ENCODE data around the gene PRKAG2. TPM values are rescaled to one million over a fixed set of nuclear protein-coding genes. Genes with fewer than 3 reads are reported as not detected.

Gene PRKAG2
- total RNA-seq, 2 experiments from 2014 or later: 16.9 to 18.7 TPM

DNA sequence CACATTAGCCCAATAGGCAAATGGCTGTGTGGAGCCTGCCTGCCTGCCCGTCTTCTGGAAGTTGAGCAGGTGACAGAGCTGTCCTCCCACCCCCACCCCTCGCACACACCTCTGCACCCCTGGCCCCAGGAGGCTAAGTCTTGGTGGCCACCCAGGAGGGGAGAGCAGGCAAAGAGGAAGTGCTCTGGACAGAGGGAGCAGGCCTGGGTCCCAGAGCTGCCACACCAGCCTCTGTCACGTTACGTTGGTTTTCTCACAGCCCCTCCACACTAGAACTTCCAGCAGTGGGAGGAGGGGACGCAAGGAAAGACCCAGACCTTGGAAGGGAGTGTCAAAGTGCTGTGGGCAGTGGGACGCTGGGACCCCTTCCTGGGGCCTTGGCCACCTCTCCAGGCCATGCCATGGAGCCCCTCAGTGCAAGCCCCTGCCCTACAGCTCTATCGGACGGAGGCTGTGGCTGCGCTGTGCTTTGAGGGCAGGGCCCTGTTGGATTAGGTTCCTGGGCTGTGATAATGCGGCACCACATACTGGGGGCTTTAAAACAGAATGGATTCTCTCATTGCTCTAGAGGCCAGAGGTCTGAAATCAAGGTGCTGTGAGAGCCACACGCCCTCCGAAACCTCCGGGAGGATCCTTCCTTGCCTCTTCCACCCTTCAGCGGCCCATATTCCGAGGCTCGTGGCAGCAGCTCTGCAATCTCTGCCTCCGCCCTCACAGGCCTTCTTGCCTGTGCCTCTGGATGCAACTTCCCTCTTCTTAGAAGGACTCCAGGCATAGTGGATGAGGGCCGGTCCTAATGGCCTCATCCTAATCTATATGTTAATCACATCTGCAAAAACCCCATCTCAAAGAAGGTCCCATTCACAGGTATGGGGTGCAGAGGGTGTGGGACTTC, 9.9 kb downstream of the PRKAG2 start:
- Mint-ChIP-seq H3K36me3 (ENCODE audit: low read depth) (no peaks in the 10 kb centered on the region), H3K4me1 (ENCODE audit: low read depth) (peaks cover 16% of the 10 kb centered on the region), H3K27ac (no peak overlapping the region), H3K27me3 (ENCODE audit: low read depth) (no peaks in the 10 kb centered on the region), H3K9me3 (no peaks in the 10 kb centered on the region), H3K4me3 (no peak overlapping the region)
- DNase-seq: no peak
- intact Hi-C loops (cut with micrococcal nuclease): no loop called here
- CTCF ChIA-PET: no interaction called here

DNA sequence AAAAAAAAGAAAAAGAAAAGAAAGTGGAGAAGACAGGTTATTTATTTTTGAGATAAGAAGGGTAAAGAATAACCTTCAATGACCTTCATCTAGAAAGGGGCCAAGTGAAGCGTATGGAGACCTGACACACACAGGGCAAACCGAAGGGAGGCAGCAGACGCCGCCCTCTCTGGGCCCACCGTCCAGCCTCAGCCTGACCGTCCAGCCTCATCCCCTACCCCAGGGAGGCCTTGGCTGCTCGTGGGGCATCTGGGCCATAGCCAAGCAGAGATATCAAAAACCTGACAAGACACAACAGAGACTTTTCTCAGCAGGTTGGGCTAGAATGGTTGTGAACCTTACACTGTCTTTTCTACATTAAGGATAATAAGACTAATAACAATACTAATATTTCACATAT, 10.9 kb downstream of the PRKAG2 start:
- H3K4me1 Mint-ChIP-seq (ENCODE audit: low read depth): peaks cover 9% of the 10 kb centered on the region
- no peaks in the 10 kb centered on the region for H3K9me3 Mint-ChIP-seq
- intact Hi-C loops (cut with micrococcal nuclease): no loop called here
- H3K36me3 Mint-ChIP-seq (ENCODE audit: low read depth): no peaks in the 10 kb centered on the region
- no peak overlapping the region for H3K27ac Mint-ChIP-seq
- no peak overlapping the region for H3K4me3 Mint-ChIP-seq
- no peak for DNase-seq
- H3K27me3 Mint-ChIP-seq (ENCODE audit: low read depth): no peaks in the 10 kb centered on the region
- CTCF ChIA-PET: no interaction called here

DNA sequence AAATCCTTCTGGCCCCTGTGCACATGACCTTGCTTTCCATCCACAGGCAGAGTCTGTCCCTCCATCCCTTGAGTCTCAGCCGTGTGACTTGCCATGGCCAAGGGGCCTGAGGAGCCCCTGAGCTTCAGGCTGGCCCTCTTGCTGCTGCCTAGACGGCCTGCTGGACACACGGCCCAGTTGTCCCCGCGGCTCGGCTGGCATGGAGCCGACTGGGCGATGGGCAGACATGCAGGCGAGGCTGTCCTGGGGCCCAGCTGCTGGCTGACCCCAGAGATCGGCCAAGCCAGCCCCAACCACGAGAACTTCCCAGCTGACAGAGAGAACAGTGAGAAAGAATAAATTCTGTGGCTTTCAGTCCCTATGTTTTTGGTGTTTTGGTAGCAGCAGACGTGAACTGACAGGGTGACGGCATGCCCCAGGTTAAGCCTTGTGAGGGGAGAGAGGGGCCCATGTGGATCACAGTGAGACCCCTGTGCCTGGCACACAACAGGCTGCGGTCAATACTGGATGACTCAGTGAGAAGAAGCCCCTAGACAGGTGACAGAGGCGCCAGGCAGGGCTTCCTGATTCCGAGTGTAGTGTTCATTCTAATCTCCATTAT, 11.7 kb downstream of the PRKAG2 start:
- CTCF ChIA-PET: no interaction called here
- intact Hi-C loops (cut with micrococcal nuclease): no loop called here
- no peak for DNase-seq
- no peaks in the 10 kb centered on the region for H3K36me3 Mint-ChIP-seq (ENCODE audit: low read depth)
- H3K27ac Mint-ChIP-seq: no peak overlapping the region
- H3K27me3 Mint-ChIP-seq (ENCODE audit: low read depth): no peaks in the 10 kb centered on the region
- H3K4me3 Mint-ChIP-seq: no peak overlapping the region
- no peaks in the 10 kb centered on the region for H3K9me3 Mint-ChIP-seq
- peaks cover 6% of the 10 kb centered on the region for H3K4me1 Mint-ChIP-seq (ENCODE audit: low read depth)

DNA sequence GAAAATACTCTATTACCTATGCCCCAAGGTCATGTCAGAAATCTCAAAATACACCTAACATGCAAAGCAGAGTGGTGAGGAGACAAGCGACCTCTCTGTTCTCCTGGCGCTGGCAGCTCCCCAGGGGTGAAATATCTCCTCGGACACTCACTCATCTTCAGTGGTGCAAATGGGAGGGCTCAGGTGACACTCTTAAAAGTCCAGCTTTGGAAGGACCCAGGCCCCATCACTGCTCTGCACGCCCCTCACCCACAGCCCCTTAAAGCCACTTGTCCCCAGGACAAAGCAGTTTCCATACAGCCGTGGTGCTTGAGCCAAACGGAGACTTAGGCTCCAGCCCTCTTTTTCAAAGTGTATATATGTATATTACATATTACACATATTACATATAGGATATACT, 12.4 kb downstream of the PRKAG2 start:
- Mint-ChIP-seq H3K4me3 (no peak overlapping the region), H3K4me1 (ENCODE audit: low read depth) (peaks cover 6% of the 10 kb centered on the region), H3K9me3 (no peaks in the 10 kb centered on the region), H3K36me3 (ENCODE audit: low read depth) (no peaks in the 10 kb centered on the region), H3K27me3 (ENCODE audit: low read depth) (no peaks in the 10 kb centered on the region), H3K27ac (no peak overlapping the region)
- intact Hi-C loops (cut with micrococcal nuclease): no loop called here
- CTCF ChIA-PET: interaction anchor here (1.2 kb wide), 1 partner anchor 11 kb away, joined by 3 read pairs; no protein-coding TSS in a partner anchor
- no peak for DNase-seq

DNA sequence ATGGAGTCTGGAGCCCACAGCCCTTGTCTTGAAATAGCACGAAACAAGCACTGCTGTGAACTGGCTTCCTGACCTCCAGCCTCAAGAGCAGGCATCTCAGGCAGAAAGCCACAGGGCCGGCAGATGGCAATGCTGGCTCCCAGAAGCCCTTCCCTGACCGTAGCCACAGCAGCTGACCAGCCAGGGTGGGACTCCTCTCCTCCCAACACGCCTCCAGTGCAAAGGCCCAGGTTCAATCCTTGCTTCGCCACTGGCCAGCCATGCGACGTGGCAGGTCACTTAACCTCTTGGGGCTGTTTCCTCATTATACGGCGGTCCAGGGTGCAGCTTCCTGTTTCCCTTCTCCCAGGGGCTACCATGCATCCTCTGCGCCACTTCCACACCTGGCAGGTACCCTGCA, 12.8 kb downstream of the PRKAG2 start:
- CTCF ChIA-PET: interaction anchor here (1.2 kb wide), 1 partner anchor 12 kb away, joined by 3 read pairs; no protein-coding TSS in a partner anchor
- intact Hi-C loops (cut with micrococcal nuclease): no loop called here
- no peak for DNase-seq

GRCh38 chr7:151863386-151864079, 13.4 kb downstream of the PRKAG2 start:
- Mint-ChIP-seq H3K27me3 (ENCODE audit: low read depth) (no peaks in the 10 kb centered on the region), H3K27ac (no peak overlapping the region), H3K9me3 (no peaks in the 10 kb centered on the region), H3K4me3 (no peak overlapping the region), H3K36me3 (ENCODE audit: low read depth) (no peaks in the 10 kb centered on the region), H3K4me1 (ENCODE audit: low read depth) (peaks cover 6% of the 10 kb centered on the region)
- intact Hi-C loops (cut with micrococcal nuclease): loop anchor here (1.0 kb wide), 1 partner anchor 70 kb away; no protein-coding TSS in a partner anchor
- DNase-seq: peak; percentile 24
- CTCF ChIA-PET: interaction anchor here (0.6 to 1.2 kb wide), 3 partner anchors 12 to 35 kb away, joined by 3 to 4 read pairs (median 3); no protein-coding TSS in a partner anchor

More for the DNA sequence above, 12.8 kb downstream of the PRKAG2 start:
- H3K27ac Mint-ChIP-seq: no peak overlapping the region
- no peak overlapping the region for H3K4me3 Mint-ChIP-seq
- no peaks in the 10 kb centered on the region for H3K36me3 Mint-ChIP-seq (ENCODE audit: low read depth)
- H3K27me3 Mint-ChIP-seq (ENCODE audit: low read depth): no peaks in the 10 kb centered on the region
- H3K4me1 Mint-ChIP-seq (ENCODE audit: low read depth): peaks cover 6% of the 10 kb centered on the region
- no peaks in the 10 kb centered on the region for H3K9me3 Mint-ChIP-seq

- Mint-ChIP-seq H3K4me3 (no peak overlapping the region), H3K27me3 (ENCODE audit: low read depth) (no peaks in the 10 kb centered on the region), H3K9me3 (no peaks in the 10 kb centered on the region), H3K36me3 (ENCODE audit: low read depth) (no peaks in the 10 kb centered on the region), H3K4me1 (ENCODE audit: low read depth) (peaks cover 8% of the 10 kb centered on the region), H3K27ac (no peak overlapping the region)
- intact Hi-C loops (cut with micrococcal nuclease): loop anchor here (1.0 kb wide), 1 partner anchor 71 kb away; no protein-coding TSS in a partner anchor
- CTCF ChIA-PET: interaction anchor here (0.8 kb wide), 1 partner anchor 24 kb away, joined by 3 read pairs; no protein-coding TSS in a partner anchor
- DNase-seq: no peak
Observed at GRCh38 chr7:151862606-151863381, 14.1 kb downstream of the PRKAG2 start.

DNA sequence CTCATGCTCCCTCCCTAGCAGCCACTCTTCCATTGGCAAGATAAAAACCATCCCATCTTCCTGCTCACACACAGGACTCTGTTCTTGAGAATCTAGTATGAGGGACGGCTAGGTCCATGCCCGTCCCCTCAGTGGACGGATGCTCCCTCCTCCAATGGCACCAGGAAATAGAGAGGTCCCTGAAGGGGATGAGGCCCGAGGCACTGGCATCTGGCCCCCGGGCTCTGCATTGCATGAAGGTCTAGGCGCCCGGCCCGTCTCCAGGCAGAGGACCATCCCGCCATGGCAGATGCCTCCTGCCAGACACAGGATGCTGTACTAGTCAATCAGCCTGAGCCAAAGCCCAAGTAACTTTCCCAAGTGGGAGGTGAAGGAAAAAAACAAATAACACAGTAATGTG, 15.0 kb downstream of the PRKAG2 start:
- H3K4me1 Mint-ChIP-seq (ENCODE audit: low read depth): peaks cover 8% of the 10 kb centered on the region
- no peaks in the 10 kb centered on the region for H3K36me3 Mint-ChIP-seq (ENCODE audit: low read depth)
- H3K27ac Mint-ChIP-seq: no peak overlapping the region
- CTCF ChIA-PET: no interaction called here
- no peak for DNase-seq
- no peak overlapping the region for H3K4me3 Mint-ChIP-seq
- H3K27me3 Mint-ChIP-seq (ENCODE audit: low read depth): no peaks in the 10 kb centered on the region
- intact Hi-C loops (cut with micrococcal nuclease): no loop called here
- no peaks in the 10 kb centered on the region for H3K9me3 Mint-ChIP-seq

- no peaks in the 10 kb centered on the region for H3K9me3 Mint-ChIP-seq
- no peak overlapping the region for H3K27ac Mint-ChIP-seq
- H3K4me3 Mint-ChIP-seq: no peak overlapping the region
- H3K36me3 Mint-ChIP-seq (ENCODE audit: low read depth): no peaks in the 10 kb centered on the region
- DNase-seq: no peak
- intact Hi-C loops (cut with micrococcal nuclease): no loop called here
- peaks cover 8% of the 10 kb centered on the region for H3K4me1 Mint-ChIP-seq (ENCODE audit: low read depth)
- CTCF ChIA-PET: interaction anchor here (0.6 to 0.7 kb wide), 2 partner anchors 16 to 42 kb away, joined by 3 read pairs; no protein-coding TSS in a partner anchor
- no peaks in the 10 kb centered on the region for H3K27me3 Mint-ChIP-seq (ENCODE audit: low read depth)
Observed at GRCh38 chr7:151860771-151861170, 16.1 kb downstream of the PRKAG2 start.

- H3K27me3 Mint-ChIP-seq (ENCODE audit: low read depth): no peaks in the 10 kb centered on the region
- peaks cover 8% of the 10 kb centered on the region for H3K4me1 Mint-ChIP-seq (ENCODE audit: low read depth)
- intact Hi-C loops (cut with micrococcal nuclease): no loop called here
- no peak for DNase-seq
- no peak overlapping the region for H3K4me3 Mint-ChIP-seq
- H3K36me3 Mint-ChIP-seq (ENCODE audit: low read depth): no peaks in the 10 kb centered on the region
- no peak overlapping the region for H3K27ac Mint-ChIP-seq
- no peaks in the 10 kb centered on the region for H3K9me3 Mint-ChIP-seq
- CTCF ChIA-PET: no interaction called here
Observed at GRCh38 chr7:151859948-151860685, 16.8 kb downstream of the PRKAG2 start.

DNA sequence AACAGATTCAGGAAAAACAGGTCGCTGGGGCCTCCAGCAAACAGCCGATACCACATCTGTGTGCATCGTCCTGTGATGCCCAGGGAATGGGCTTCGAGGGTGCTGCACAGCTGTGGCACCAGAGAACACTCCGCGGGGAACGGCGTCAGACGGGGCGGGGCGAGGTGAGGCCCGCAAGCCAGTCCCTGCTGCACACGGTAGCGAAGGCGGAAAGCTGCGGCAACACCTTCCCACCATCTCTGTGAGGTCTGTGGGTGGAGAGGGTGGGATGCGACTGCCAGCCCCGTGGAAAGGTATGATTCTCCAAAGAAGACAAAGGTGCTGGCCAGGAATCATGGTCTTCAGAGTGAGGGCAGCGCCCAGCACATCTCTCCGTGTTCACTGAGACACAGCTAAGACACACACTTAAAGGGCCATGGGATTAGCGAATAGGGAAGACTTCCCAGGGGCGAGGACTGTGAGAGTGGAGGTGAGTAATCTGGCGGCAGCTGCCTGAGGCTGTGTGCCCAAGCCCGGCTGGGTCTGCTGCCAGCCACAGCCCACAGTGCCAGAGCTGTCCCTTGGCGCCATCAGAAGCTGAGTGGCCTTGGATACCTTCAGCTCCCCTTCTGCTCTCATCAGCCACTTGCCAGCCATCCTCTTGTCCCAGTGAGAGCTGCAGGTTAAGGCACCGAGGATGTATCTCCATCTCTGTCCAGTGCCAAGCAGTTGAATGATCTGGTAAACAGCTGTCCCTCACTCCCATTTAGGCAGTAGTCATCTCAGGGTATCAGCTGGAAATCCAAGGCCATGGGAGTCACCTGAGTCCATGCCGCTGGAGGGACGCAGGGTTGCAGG, 17.6 kb downstream of the PRKAG2 start:
- CTCF ChIA-PET: no interaction called here
- H3K36me3 Mint-ChIP-seq (ENCODE audit: low read depth): no peaks in the 10 kb centered on the region
- H3K4me1 Mint-ChIP-seq (ENCODE audit: low read depth): peaks cover 5% of the 10 kb centered on the region
- H3K9me3 Mint-ChIP-seq: no peaks in the 10 kb centered on the region
- no peak overlapping the region for H3K4me3 Mint-ChIP-seq
- no peak overlapping the region for H3K27ac Mint-ChIP-seq
- intact Hi-C loops (cut with micrococcal nuclease): no loop called here
- DNase-seq: no peak
- no peaks in the 10 kb centered on the region for H3K27me3 Mint-ChIP-seq (ENCODE audit: low read depth)
